HUES48 (cell line): Measurements from ENCODE around the gene RNF224.

Source experiments
- H3K27ac ChIP-seq: one replicate; pipeline ENCODE4 v1.7.0; 2013; ENCODE audit warnings: low read depth, low read length, inconsistent platforms
- H3K27me3 ChIP-seq: 2 replicates; pipeline ENCODE4 v1.6.1; 2013; ENCODE audit warnings: mild to moderate bottlenecking, low read length; ENCODE audit not compliant: control insufficient read depth, insufficient read depth
- H3K36me3 ChIP-seq: 2 replicates; pipeline ENCODE4 v1.6.1; 2013; ENCODE audit warnings: low read length; ENCODE audit not compliant: control insufficient read depth, insufficient read depth
- H3K4me1 ChIP-seq: 2 replicates; pipeline ENCODE4 v1.6.1; 2013; ENCODE audit warnings: mild to moderate bottlenecking, low read length; ENCODE audit not compliant: control insufficient read depth, insufficient read depth
- H3K4me3 ChIP-seq: 2 replicates; pipeline ENCODE4 v1.5.1; 2013; ENCODE audit warnings: mild to moderate bottlenecking, low read depth, low read length
- H3K9ac ChIP-seq: 2 replicates; pipeline ENCODE4 v1.6.1; 2013; ENCODE audit warnings: mild to moderate bottlenecking, low read depth, low read length, moderate library complexity
- H3K9me3 ChIP-seq: 2 replicates; pipeline ENCODE4 v1.6.1; 2013; ENCODE audit warnings: low read length; ENCODE audit not compliant: control insufficient read depth, insufficient read depth

Gene RNF224

DNA sequence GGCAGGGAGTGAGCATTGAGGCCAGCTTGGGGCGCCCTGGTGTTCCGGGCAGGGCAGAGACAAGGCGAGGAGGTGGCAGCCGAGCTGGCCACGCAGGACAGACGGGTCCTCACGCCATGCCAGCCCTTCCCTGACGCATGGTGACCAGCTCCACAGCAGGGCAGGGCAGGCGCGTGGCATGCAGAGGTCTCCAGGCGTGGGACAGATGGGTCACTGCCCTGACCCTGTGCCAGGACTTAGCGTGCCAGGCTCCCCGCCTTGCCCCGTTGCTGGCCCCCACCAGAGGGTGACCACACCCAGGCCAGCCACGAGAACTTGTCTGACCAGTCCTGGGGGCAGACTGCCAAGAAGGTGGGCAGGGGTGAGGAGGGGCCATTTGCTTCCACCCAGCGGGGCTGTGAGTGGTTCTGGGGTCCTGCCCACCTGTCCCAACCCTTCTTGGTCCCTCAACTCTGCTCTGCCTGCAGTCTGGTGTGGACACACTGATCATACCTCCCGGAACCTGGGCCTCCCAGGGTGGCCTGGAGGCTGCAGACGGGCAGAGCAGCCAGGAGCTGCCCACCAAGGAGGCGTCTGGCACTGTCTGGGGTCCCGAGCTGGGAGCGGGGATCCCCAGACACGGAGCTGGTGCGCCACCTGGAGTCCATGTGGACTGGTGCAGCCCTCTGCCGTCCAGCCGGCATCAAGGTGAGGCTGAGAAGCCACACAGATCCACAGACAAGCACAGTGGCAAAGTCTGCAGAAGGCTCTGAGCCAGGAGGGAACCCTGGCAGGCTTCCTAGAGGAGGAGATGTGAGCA lies at the start of gene RNF224:
Gene RNF224, plus strand, starts transcription at position 449 of the 799 bp plus-strand sequence. CDS start 834 bp downstream, outside the sequence.
- Histone ChIP-seq H3K36me3 (no peaks in the 10 kb centered on the region), H3K9me3 (no peaks in the 10 kb centered on the region), H3K4me1 (peaks cover 3% of the 10 kb centered on the region; the same call in 1 of the 2 replicates), H3K27ac (no peak within 1 kb of the TSS), H3K9ac (no peak within 1 kb of the TSS), H3K27me3 (peaks cover 5% of the 10 kb centered on the region), H3K4me3 (no peak within 1 kb of the TSS)

DNA sequence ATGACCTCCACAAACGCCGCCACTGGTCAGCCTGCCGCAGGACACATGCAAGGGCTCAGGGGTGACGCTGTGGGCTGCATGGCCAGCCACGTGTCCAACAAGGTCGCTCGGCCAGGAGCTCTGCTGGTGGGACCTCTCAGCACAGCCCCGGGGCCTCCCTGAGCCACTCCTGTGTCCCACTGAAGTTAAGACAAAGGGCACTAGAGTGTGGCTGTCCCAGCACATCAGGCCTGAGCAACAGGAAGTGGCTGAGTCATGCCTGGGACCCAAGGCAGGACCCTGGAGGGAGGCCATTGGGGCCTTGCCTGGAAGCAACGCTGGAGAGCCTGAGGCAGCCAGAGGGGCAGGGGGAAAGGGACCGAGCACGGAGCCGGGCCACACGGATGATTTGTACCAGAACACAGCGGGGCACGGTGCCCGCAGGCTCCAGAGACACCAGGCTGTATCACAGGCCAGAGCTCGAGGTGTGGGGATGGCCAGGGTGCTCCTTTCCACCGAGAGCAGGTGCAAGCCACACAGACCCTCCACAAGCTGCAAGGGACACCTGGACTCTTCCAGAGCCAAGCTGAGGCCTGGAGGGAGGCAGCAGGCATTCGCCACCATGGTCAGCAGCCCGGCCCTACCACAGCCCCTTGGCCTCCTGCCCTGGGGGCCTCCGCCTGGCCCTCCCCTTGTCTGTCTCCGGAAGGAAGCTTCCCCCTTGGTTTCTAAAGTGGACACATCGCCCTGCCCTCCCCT lies 48.9 kb upstream of the RNF224 start:
- Histone ChIP-seq H3K27ac (no peak overlapping the region), H3K9me3 (no peaks in the 10 kb centered on the region), H3K9ac (no peak overlapping the region), H3K27me3 (peaks cover 18% of the 10 kb centered on the region; the same call in 1 of the 2 replicates), H3K4me1 (no peaks in the 10 kb centered on the region; the same call in 1 of the 2 replicates), H3K4me3 (no peak overlapping the region), H3K36me3 (peaks cover 39% of the 10 kb centered on the region)

DNA sequence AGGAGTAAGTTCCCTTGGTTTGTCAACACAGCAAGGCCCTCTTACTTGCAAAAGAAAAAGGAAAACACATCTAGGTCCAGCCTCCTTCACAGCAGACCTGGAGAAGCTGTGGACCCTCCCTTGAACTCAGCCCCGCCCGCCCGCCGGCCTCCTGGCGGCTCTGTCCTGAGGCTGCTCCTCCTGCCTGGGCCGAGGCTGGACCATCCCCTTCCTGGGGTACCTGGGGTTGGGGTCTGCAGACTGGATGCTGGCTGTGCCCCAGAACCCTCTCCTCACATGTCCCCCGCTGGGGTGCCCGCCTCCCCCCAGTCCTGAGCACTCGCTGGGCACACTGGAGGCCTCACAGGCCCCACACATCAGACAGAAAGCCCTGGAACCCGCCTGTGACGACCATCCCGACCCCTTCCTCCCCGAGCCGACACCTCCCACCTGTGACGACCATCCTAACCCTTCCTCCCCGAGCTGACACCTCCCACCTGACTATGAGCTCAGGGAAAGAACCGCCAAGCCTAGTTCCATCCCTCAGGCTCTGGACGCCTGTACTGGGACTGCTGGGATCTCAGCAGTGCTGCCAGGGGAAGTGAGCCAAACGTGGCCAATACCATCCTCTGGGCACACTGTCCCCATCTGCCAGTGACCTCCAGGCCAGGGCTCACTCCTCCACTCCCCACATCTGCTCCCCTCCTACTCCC lies 48.2 kb upstream of the RNF224 start:
- peaks cover 46% of the 10 kb centered on the region for H3K36me3 ChIP-seq

DNA sequence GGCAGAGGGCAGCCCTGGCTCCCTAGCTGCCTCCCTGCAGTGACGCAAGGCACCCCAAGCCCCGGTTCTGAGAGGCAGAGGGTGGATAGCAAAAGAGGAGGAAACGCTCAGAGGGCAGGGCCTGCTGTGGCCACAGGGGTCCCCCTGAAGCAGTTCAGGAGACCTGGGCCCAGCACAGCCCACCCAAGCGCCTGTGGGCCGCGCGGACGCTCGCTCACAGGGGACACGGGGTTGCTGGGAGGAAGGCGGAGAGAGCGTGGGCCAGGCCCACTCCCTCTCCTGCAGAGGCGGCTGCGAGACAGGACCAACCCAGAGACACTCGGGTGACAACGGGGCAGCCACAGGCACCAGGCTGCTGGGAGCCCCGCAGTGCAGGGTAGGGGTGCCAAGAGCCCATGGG lies 47.5 kb upstream of the RNF224 start:
- no peak overlapping the region for H3K4me3 ChIP-seq
- peaks cover 52% of the 10 kb centered on the region for H3K36me3 ChIP-seq
- no peak overlapping the region for H3K27ac ChIP-seq
- H3K9me3 ChIP-seq = no peaks in the 10 kb centered on the region
- no peak overlapping the region for H3K9ac ChIP-seq
- peaks cover 9% of the 10 kb centered on the region; the same call in 1 of the 2 replicates for H3K27me3 ChIP-seq
- H3K4me1 ChIP-seq = no peaks in the 10 kb centered on the region; the same call in 1 of the 2 replicates

More for the DNA sequence above, 48.2 kb upstream of the RNF224 start:
- Histone ChIP-seq H3K27ac (no peak overlapping the region), H3K9me3 (no peaks in the 10 kb centered on the region), H3K9ac (no peak overlapping the region), H3K4me3 (no peak overlapping the region), H3K27me3 (peaks cover 11% of the 10 kb centered on the region; the same call in 1 of the 2 replicates), H3K4me1 (no peaks in the 10 kb centered on the region; the same call in 1 of the 2 replicates)

DNA sequence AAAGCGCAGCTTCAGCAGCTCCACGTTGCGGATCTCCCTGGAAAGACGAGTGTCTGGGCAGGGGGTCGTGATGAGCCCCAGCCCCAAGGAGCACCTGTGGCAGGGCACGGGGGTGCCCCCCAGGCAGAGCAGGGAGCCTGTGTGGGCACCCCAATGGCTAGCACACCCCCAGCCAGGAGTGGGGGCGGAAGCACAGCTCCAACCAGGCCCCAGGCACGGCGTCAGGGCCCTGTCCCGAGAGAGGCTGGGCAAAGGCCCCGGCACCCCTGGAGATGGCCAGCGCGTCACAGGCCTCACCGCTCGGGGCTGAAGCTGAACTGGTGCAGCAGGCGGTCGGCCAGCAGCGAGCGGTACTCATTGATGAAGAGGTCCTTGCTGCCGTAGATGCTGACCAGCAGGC lies 46.8 kb upstream of the RNF224 start:
- Histone ChIP-seq H3K36me3 (peaks cover 57% of the 10 kb centered on the region), H3K4me3 (no peak overlapping the region), H3K9me3 (no peaks in the 10 kb centered on the region), H3K9ac (no peak overlapping the region), H3K27me3 (peaks cover 5% of the 10 kb centered on the region; the same call in 1 of the 2 replicates), H3K27ac (no peak overlapping the region), H3K4me1 (no peaks in the 10 kb centered on the region; the same call in 1 of the 2 replicates)

DNA sequence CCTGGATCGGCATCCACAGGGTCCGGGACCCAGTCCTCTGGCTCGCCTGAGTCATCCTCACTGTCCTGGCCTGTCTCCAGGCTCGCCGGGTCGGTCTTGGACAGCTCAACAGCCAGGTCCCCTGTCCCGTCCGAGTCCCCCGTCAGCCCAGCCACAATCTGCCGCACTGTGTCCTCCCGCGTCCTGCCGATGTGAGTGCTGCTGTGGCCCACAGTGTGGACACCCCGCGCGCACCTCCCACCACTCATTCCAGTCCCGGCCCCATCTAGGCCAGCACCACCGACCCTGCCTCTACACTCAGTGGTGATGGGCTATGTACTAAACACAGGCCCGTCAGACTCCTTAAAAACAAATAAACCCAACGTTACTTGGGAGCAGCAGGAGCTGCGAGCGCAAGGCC lies 45.6 kb upstream of the RNF224 start:
- H3K36me3 ChIP-seq = peaks cover 69% of the 10 kb centered on the region
- no peaks in the 10 kb centered on the region for H3K4me1 ChIP-seq
- no peak overlapping the region for H3K4me3 ChIP-seq
- H3K9me3 ChIP-seq = no peaks in the 10 kb centered on the region
- H3K27me3 ChIP-seq = no peaks in the 10 kb centered on the region
- no peak overlapping the region for H3K9ac ChIP-seq
- no peak overlapping the region for H3K27ac ChIP-seq

DNA sequence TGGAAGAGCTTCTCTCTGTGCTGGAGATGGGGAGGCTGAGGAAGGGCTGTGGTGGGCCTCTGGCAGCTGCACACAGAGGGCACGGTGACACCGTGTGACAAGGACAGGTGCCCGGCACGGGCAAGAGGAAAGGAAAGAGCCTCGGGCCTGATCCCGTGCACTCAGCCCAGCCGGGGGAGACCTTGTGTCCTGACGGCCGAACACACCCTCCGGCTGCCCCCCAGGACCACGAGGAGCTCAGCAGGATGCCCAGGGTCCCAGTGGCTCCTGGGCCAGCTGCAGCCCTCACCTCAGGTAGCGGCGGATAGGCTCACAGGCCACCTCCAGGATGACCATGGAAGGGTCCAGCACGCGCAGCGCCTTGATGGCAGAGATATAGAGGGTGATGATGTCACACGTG lies 44.5 kb upstream of the RNF224 start:
- H3K27me3 ChIP-seq = no peaks in the 10 kb centered on the region
- peaks cover 75% of the 10 kb centered on the region for H3K36me3 ChIP-seq
- H3K9ac ChIP-seq = no peak overlapping the region
- no peaks in the 10 kb centered on the region for H3K4me1 ChIP-seq
- H3K27ac ChIP-seq = no peak overlapping the region
- H3K9me3 ChIP-seq = no peaks in the 10 kb centered on the region
- no peak overlapping the region for H3K4me3 ChIP-seq

DNA sequence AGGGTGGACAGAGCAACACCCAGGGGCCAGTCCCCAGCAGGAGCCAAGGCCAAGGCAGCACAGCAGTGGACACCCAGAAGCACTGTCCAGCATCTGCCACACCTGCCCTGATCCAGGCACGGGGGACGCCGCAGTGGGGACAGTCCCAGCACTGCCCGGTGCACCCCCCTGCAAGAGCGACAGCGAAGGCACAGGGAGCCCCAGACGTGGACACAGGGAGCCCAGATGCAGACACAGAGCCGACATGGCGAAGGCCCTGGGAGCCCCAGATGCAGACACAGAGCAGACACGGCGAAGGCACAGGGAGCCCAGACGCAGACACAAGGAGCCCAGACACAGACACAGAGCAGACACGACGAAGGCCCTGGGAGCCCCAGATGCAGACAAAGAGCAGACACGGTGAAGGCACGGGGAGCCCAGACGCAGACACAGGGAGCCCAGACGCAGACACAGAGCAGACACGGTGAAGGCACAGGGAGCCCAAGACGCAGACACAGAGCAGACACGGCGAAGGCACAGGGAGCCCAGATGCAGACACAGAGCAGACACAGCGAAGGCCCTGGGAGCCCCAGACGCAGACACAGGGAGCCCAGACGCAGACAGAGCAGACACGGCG lies 43.2 kb upstream of the RNF224 start:
- Histone ChIP-seq H3K4me1 (no peaks in the 10 kb centered on the region), H3K9me3 (no peaks in the 10 kb centered on the region), H3K27ac (no peak overlapping the region), H3K36me3 (peaks cover 71% of the 10 kb centered on the region), H3K9ac (no peak overlapping the region), H3K27me3 (no peaks in the 10 kb centered on the region), H3K4me3 (no peak overlapping the region)

DNA sequence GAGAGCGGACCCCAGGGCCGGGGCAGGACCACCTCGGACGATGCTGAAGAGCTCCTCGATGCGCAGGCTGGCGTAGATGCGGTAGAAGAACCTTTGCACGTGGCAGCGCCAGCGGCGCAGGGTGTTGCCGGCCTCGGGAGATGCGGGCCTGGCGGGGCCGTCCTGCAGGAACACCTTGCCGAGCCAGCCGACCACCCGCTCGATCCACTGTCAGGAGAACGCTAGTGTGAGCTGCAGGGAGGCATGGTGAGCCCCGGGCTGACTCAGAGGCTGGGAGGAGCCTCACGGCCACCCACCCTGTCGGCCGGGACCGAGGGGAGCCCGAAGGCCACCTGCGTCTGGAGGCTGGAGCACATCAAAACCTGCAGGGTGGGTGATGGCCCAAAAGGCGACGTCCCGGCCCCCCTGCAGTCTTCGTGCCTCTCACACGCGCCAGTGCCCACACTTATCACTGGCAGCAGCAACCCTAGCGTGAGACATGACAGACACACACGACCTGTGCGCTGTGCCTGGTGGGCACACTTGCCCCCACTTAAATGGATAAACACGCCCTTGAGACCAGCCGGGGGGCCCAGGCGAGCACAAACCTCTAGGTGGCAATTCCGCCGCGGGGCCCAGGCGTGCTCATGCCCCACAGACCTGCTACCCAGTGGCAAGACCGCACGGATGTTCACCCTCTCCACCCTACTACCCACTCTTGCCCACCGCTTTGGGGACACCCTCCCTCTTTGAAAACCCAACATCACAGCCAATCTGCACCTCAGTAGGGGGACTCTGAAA lies 42.2 kb upstream of the RNF224 start:
- Histone ChIP-seq H3K4me1 (no peaks in the 10 kb centered on the region), H3K36me3 (peaks cover 66% of the 10 kb centered on the region), H3K27me3 (no peaks in the 10 kb centered on the region), H3K9ac (no peak overlapping the region), H3K27ac (no peak overlapping the region), H3K9me3 (no peaks in the 10 kb centered on the region), H3K4me3 (no peak overlapping the region)

DNA sequence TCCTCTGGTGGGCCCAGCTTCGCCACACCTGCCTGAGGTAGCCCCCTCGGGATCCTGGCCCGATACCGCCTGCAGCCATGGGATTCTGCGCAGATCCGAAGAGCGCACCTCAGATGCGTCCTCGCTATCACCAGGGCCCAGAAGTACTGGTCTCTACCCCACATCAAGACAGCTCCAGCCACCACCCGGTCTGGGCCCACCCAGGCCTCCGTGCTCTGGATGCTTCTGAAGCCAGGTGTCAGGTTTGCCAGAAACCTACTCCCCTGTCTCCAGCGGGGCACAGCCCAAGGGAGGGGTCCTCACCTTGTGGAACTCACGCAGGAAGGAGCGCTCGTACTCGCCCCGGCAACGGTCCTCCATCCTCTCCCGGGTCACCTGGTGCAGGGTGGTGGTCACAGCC lies 41.4 kb upstream of the RNF224 start:
- H3K27me3 ChIP-seq = no peaks in the 10 kb centered on the region
- H3K4me1 ChIP-seq = no peaks in the 10 kb centered on the region
- no peaks in the 10 kb centered on the region for H3K9me3 ChIP-seq
- H3K4me3 ChIP-seq = no peak overlapping the region
- H3K27ac ChIP-seq = no peak overlapping the region
- H3K9ac ChIP-seq = no peak overlapping the region
- H3K36me3 ChIP-seq = peaks cover 66% of the 10 kb centered on the region
